ENCODE data around the gene CSNK1A1L.

DNA sequence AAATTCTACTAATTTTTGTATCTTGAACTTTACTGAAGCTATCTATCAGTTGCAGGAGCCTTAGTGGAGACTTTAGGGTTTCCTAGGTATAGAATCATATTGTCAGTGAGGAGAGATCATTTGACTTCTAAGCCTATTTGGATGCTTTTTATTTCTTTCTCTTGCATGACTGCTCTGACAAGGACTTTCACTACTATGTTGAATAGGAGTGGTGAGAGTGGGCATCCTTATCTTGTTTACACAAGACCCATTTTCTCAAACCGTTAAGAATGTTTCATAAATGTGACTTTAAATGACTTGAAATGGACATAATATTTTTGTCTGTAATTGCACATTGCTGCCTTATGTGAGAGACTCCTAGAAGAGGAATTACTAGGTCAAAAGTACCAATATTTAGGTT lies 17.9 kb upstream of the CSNK1A1L start:
- TF ChIP-seq POLR2A (IDR thresholded peaks at IDR 0.05; ENCODE audit: low read depth) = no peak
- TF ChIP-seq, protein P1, sequence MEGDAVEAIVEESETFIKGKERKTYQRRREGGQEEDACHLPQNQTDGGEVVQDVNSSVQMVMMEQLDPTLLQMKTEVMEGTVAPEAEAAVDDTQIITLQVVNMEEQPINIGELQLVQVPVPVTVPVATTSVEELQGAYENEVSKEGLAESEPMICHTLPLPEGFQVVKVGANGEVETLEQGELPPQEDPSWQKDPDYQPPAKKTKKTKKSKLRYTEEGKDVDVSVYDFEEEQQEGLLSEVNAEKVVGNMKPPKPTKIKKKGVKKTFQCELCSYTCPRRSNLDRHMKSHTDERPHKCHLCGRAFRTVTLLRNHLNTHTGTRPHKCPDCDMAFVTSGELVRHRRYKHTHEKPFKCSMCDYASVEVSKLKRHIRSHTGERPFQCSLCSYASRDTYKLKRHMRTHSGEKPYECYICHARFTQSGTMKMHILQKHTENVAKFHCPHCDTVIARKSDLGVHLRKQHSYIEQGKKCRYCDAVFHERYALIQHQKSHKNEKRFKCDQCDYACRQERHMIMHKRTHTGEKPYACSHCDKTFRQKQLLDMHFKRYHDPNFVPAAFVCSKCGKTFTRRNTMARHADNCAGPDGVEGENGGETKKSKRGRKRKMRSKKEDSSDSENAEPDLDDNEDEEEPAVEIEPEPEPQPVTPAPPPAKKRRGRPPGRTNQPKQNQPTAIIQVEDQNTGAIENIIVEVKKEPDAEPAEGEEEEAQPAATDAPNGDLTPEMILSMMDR (IDR thresholded peaks at IDR 0.05) = no peak
- TF ChIP-seq POLR2AphosphoS5 (IDR thresholded peaks at IDR 0.05) = no peak
- no peak for TF ChIP-seq EP300 (IDR thresholded peaks at IDR 0.05)

Measured in esophagus muscularis mucosa (tissue), 4 donors.